NCI-H2081 treated with DMSO at 0.1 percent for 48 hours (cell line): ENCODE results near the gene C6orf141.
"Not testable (repeated sequence)": the region's sequence is repeated elsewhere in the genome, so short reads cannot be mapped to it uniquely, and the experiment has no call there.

ENCODE experiments used
- DNase-seq: peaks from one replicate; lab custom pipeline; 2025; lab: John Stamatoyannopoulos, UW

C6orf141 gene

GRCh38 chr6:49579649-49580048 lies 29.2 kb downstream of the C6orf141 start:
- DNase-seq, result no peak

- DNase-seq, result no peak
Measured at GRCh38 chr6:49582529-49582928, 32.1 kb downstream of the C6orf141 start.

GRCh38 chr6:49587262-49587661 lies 36.8 kb downstream of the C6orf141 start:
- not testable (repeated sequence) for DNase-seq
